Ramos (cell line): Measurements from ENCODE around the gene PYGO2.
"Not testable (repeated sequence)": the region's sequence is repeated elsewhere in the genome, so short reads cannot be mapped to it uniquely, and the experiment has no call there.

Source experiments
- in situ Hi-C: fragments of 300-500 bp; cut with MboI; formaldehyde crosslinking; loops from one replicate; pipeline ENCODE4 v1.14.3; 2022; ENCODE audit warnings: low sequenced_read_pairs; ENCODE audit not compliant: unreplicated experiment

The PYGO2 gene

GRCh38 chr1:154983776-154984466 is 22.3 kb upstream of the PYGO2 start:
- in situ Hi-C loops, result no loop called here

DNA sequence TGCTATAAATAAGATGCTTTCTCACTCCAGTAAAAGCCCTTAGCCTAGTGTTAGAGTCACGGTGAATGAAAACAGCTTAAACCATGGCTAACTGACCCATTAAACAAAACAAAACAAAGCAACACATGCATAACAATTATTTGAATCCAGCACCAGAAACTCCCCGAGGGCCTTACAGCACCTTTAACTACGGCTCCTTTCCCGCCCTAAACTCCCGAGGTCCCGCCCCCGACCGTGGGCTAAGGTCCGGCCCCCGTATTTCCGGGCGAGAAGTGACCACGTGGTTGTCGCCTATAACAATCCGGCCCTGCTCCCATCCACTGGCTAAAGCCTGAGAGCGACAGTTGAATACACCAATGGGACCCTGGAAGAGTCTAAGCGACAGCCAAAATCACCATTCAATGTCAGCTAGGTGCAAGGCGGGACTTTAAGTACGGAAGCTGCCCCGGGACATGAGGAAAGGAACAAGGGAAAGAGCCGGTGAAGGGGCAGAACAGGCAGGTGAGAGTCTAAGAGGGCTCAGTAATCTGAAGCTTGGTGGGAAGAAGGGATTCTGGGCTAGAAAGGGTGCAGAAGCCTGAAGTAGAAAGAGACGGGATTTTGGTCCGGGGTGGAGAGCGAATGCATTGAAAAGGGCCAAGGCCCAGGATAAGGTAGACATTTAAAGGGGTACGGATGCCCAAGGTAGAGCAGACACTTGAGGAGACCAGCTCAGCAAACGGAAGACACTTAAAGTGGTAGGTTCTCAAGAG is 21.5 kb upstream of the PYGO2 start, which contains the start of gene FLAD1:
Gene FLAD1, plus strand, starts transcription at position 448 of the 752 bp plus-strand sequence. CDS start 351 bp downstream, outside the sequence.
- in situ Hi-C loops, result no loop called here

DNA sequence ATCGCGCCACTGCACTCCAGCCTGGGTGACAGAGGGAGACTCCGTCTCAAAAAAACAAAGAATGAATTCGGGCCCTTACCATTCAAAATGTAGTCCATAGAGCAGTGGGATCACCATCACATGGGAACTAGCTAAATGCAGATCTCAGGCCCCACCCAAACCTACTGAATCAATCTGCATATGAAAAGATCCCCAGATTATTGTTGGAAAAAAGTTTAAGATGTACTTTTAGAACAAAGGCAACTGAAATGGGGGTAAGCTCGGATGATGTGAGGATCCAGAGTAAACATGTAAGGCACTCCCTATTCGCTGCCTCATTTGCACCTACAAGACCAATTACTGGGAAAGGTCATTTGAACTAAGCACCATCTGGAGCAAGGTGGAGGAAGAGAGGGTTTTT is 20.8 kb upstream of the PYGO2 start:
- in situ Hi-C loops, result no loop called here

GRCh38 chr1:154978360-154978759 is 16.8 kb upstream of the PYGO2 start:
- in situ Hi-C loops, result no loop called here

DNA sequence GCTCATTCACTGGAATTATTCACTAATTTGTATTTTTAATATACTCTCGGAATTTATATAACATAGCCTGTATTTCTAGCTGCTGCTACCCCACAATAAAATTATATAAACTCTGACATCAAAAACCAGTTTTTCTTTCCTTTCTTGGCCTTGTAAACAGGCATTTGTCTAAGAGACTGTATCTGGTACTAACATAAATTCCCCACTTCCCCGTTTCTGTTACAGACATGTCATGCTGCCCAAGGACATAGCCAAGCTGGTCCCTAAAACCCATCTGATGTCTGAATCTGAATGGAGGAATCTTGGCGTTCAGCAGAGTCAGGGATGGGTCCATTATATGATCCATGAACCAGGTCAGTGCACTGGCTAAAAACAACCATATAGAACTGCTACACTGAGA is 16.2 kb upstream of the PYGO2 start:
- in situ Hi-C loops, result not testable (repeated sequence)

DNA sequence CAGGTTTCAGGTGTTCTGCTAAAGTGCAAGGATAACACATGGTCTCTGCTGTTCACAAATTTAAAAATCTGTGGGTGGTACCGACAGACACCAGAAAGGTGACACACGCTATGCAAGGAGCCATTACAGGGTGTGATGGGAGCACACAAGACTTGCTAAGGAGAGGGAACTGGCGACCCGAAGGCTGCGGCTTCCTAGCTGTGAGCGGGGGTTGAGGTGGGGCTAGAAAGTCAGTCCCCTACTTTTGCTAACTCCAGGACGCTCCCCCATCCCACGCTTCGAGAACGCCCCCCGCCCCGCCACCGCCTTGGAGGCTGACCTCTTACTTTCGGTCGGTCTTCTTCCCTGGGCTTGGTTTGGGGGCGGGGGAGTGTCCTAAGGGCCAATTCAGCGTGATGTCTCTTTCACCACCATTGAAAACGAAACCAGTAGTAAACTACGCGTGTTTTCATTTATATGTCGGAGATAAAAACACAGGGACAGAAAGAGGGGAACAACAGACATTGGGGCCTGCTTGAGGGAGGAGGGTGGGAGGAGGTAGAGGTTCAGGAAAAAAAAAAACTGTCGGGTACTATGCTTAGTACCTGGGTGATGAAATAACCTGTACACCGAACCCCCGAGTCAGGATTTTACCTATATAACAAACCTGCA is 14.0 kb upstream of the PYGO2 start:
- in situ Hi-C loops, result no loop called here

GRCh38 chr1:154974808-154975408 is 13.3 kb upstream of the PYGO2 start:
- in situ Hi-C loops, result no loop called here

DNA sequence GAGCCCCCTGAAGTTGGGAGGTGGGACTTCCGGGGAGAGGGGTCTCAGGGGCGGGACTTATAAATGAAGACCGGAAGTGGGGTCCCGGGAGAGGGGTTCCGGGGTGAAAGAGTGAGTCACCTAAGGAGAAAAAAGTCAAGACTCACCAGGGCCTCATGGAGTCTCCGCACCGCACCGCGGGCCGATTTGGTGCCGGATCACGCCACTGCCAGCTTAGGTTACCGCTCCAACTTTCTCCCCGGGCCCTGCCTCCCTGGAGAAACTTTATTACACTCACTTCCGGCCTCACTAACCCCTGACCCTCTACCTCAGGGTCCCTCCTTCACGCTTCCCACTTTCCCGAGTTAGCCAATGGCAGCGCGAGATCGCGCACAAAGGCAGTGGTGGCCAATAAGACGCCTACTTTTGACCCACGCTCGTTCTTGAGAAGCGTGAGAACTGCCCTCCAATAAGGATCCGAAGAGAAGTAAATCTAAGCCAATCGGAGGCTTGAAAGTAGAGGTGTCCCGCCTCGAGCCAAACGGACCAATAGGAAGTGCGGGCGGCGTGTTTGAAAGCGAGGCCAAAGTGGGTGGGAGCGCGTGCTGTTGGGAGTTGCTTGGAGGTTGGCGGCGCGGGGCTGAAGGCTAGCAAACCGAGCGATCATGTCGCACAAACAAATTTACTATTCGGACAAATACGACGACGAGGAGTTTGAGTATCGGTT is 12.7 kb upstream of the PYGO2 start, which contains the start of gene CKS1B:
Gene CKS1B, plus strand, starts transcription at position 580 of the 706 bp plus-strand sequence. Its CDS starts 65 bp downstream, at position 645.
- in situ Hi-C loops, result no loop called here

DNA sequence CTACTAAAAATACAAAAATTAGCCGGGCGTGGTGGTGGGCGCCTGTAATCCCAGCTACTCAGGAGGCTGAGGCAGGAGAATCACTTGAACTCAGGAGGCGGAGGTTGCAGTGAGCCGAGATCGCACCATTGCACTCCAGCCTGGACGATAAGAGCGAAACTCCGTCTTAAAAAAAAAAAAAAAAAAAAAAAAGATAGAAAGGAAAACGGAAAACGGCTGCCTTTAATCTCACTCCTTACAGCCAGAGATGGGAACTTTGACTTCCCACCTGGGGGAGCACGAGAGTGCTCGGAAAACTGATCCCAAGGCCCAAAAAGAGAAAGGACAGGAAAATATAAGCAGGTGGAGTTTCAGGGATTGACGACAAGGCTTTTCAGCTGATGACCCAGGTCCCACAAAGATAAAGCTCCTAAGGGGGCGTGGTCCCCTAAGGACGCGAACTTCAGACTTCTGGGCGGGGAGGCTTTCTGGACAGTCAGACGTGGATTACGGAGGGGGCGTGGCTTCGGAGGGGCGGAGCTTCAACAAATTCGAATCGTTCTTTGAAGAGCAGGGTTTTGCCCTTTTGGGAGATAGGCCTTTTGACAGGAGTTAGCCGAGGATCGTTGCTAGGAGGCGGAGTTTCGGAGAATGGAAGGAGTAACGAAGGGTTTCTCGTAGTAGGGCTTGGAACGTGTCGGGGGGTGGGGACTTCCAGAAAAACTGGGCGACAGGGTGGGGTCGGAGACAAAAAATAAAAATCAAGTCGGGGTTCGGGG is 11.9 kb upstream of the PYGO2 start:
- in situ Hi-C loops, result no loop called here

GRCh38 chr1:154972517-154973343 is 11.1 kb upstream of the PYGO2 start:
- in situ Hi-C loops, result no loop called here

DNA sequence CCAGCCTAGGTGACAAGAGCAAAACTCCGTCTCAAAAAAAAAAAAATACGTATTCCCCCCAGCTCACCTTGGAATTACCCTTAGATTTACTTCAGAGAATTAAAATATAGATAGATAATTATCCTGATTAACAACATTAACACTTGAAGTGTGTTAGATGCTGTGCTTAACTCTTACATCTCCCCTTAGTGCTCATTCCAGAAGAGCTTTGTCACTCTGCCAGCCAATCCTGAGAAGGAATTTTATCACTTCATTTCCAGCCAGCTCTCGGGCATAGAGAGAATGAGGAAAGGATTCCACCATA is 10.6 kb upstream of the PYGO2 start:
- in situ Hi-C loops, result no loop called here

- in situ Hi-C loops, result no loop called here
These were observed 9.9 kb upstream of the PYGO2 start for GRCh38 chr1:154971341-154971998.

DNA sequence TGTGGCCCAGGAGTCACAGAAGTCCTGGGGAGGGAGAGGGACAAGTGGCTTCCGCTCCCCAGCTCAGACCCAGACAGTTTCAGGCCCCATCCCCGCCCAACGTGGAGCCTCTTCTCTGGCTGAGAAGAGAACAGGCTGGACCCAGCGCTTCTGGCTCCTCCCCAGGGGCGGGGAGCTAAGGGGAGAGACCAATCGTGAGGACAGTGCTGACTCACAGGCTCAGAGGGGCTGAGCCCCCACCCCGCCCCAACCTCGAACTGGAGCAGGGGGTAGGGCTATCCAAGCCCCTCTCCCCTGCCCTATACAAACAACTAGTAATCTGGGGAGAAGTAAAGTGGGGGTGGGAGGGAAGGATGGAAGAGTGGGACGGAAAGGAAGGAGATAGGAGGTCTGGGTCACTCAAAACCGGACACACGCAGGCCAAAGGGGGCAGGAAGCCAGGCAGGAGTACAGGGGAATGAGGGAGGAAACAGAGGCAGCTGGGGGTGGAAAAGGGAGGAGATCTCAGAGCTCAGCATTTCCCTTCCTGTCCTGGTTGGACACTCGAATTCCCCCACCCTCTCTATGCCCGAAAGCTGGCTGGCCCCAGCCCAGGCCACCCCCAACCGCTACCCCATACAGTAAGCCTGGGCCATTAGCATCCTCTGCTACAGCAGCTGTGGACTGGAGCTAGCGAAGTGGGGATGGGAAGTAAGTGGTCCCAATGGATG is 9.2 kb upstream of the PYGO2 start, which contains the start of gene SHC1:
Gene SHC1, minus strand, starts transcription at position 117 of the 710 bp plus-strand sequence. CDS start 221 bp downstream, outside the sequence.
- in situ Hi-C loops, result no loop called here

DNA sequence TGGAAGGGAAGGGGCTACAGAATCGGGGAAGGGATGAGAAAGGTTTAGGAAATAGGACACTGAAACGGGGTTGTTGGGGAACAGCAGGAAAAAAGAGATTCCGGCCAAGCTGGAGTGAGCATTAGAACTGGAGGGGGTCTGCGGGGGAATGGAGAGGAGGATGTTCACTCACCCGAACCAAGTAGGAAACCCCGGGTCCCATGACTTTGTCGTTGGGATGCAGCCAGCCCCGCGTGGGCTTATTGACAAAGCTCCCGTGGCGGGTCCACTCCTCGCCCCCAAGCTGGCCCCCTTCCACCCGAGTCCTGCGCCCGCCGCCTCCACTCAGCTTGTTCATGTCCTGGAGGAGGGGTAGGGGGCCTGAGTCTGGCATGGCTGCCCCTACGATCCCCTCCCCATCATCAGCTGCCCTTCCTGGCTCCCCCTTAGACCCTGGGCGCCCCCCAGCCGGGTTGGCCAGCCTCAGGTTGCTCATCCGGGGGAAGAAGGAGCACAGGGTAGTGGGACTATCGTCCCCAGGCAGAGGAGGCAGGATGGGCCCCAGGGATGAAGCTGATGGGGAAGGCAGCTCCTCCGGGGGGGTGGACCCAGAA is 8.4 kb upstream of the PYGO2 start:
- in situ Hi-C loops, result no loop called here

- in situ Hi-C loops, result no loop called here
These were observed 7.7 kb upstream of the PYGO2 start for GRCh38 chr1:154969246-154969645.

GRCh38 chr1:154968731-154969130 is 7.1 kb upstream of the PYGO2 start:
- in situ Hi-C loops, result no loop called here

DNA sequence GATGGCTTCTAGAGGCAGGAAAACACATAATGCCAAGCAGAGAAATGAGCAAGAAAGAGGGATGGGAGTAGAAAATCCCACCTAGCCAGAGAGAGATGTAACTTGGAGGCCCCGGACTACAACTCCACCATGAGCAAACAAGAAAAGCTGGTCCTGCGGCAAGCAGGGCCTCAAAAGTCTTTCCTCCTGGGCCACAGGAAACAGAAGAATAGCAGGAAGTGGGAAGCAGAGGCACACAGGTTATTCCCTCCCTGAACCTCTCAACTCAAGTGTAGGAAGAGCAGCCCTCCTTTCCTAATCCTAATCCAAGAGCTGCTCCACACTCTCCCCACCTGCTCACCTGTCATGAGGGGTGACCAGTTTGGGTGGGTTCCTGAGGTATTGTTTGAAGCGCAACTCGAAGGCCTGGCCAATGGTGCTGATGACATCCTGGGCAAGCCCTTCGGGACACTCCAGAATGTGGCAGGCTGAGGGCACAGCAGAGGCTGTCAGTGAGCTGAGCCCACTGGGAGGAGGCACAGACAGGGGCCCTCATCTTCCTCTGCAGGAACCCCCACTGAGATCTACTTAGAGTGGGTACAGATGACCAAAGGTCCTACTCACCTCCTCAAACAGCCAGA is 5.9 kb upstream of the PYGO2 start:
- in situ Hi-C loops, result no loop called here
